K562 (cell line): ENCODE results near the gene PYCR2. TPM values are rescaled to one million over a fixed set of nuclear protein-coding genes. Genes with fewer than 3 reads are reported as not detected.

Experiments
- ARNT ChIP-seq, 2 experiments: fragments of 450-650 bp; IDR thresholded peaks; 2 replicates each; pipeline ENCODE4 v1.6.1; 2016; ENCODE audit warnings: mild to moderate bottlenecking in 1 of 2
- CBFA2T3 ChIP-seq: fragments of 450-650 bp; IDR thresholded peaks from 2 replicates; pipeline ENCODE4 v1.6.1; 2017
- ETV6 ChIP-seq, 3 experiments: fragments of 150-350 bp in 1 of 3; sonication (generic) in 1 of 3; formaldehyde crosslinking in 1 of 3; IDR thresholded peaks; 2 replicates each; pipeline versions ENCODE4 v1.6.1 to v1.8.0; 2014 to 2022; ENCODE audit warnings: borderline replicate concordance in 2 of 3, low read depth in 2 of 3, antibody characterized with exemption in 1 of 3, low read length in 1 of 3, mild to moderate bottlenecking in 1 of 3, missing genetic modification reagents in 1 of 3
- HDAC6 ChIP-seq: IDR thresholded peaks from 2 replicates; pipeline ENCODE4 v1.6.1; 2012; ENCODE audit warnings: low read depth, mild to moderate bottlenecking, control low read depth, inconsistent platforms, low read length, moderate library complexity
- HLTF ChIP-seq: fragments of 450-650 bp; IDR thresholded peaks from 2 replicates; pipeline ENCODE4 v1.6.1; 2016
- MEF2D ChIP-seq: conservative IDR thresholded peaks from 2 replicates; pipeline ENCODE4 v1.6.1; 2016; ENCODE audit warnings: low read depth, missing genetic modification characterization, missing compliant biosample characterization
- MYC ChIP-seq, 2 experiments: fragments of 250-450 bp in 1 of 2; sonication (Bioruptor Pico) in 1 of 2; IDR thresholded peaks; 2 replicates each; pipeline versions ENCODE4 v1.5.1 to v1.6.1; 2012 to 2021; ENCODE audit warnings: low read depth in 2 of 2, borderline replicate concordance in 1 of 2, improper control_type of control experiment in 1 of 2, low read length in 1 of 2, mild to moderate bottlenecking in 1 of 2, moderate library complexity in 1 of 2
- MYNN ChIP-seq, 2 experiments: sonication (generic); formaldehyde crosslinking in 1 of 2; IDR thresholded peaks; 2 replicates each; pipeline versions ENCODE4 v1.5.0 to v1.6.1; 2016 to 2020; ENCODE audit warnings: antibody characterized with exemption in 1 of 2, missing genetic modification reagents in 1 of 2
- NBN ChIP-seq: fragments of 450-650 bp; IDR thresholded peaks from 2 replicates; pipeline ENCODE4 v1.6.1; 2016; ENCODE audit warnings: low read depth, mild to moderate bottlenecking
- NCOR1 ChIP-seq: fragments of 450-650 bp; IDR thresholded peaks from 2 replicates; pipeline ENCODE4 v1.6.1; 2016; ENCODE audit warnings: mild to moderate bottlenecking, moderate library complexity
- NFE2 ChIP-seq: IDR thresholded peaks from 2 replicates; pipeline ENCODE4 v1.6.1; 2014; ENCODE audit warnings: antibody characterized with exemption, low read depth
- NFYB ChIP-seq: IDR thresholded peaks from 2 replicates; pipeline ENCODE4 v1.6.1; 2011; ENCODE audit warnings: mild to moderate bottlenecking, moderate library complexity; ENCODE audit not compliant: insufficient read length; ENCODE audit errors: extremely low read depth
- PHF21A ChIP-seq: fragments of 450-650 bp; IDR thresholded peaks from 2 replicates; pipeline ENCODE4 v1.6.1; 2017; ENCODE audit warnings: low read depth, borderline replicate concordance
- POLR2H ChIP-seq: IDR thresholded peaks from 2 replicates; pipeline ENCODE4 v1.6.1; 2016; ENCODE audit warnings: missing genetic modification characterization, low read depth, mild to moderate bottlenecking, control low read depth, missing compliant biosample characterization, moderate library complexity
- PYGO2 ChIP-seq: fragments of 450-650 bp; IDR thresholded peaks from 2 replicates; pipeline ENCODE4 v1.6.1; 2016; ENCODE audit warnings: mild to moderate bottlenecking, missing genetic modification characterization, moderate library complexity, missing compliant biosample characterization
- RBM17 ChIP-seq: fragments of 200-400 bp; formaldehyde crosslinking; IDR thresholded peaks from 2 replicates; pipeline ENCODE4 v1.6.1; 2017; ENCODE audit warnings: low read depth, mild to moderate bottlenecking, low read length, borderline replicate concordance
- SMARCA4 ChIP-seq: fragments of 450-650 bp; IDR thresholded peaks from 2 replicates; pipeline ENCODE4 v1.6.1; 2016
- SOX6 ChIP-seq: fragments of 450-650 bp; IDR thresholded peaks from 2 replicates; pipeline ENCODE4 v1.6.1; 2014; ENCODE audit warnings: mild to moderate bottlenecking
- TCF3 ChIP-seq: sonication (generic); formaldehyde crosslinking; IDR thresholded peaks from 2 replicates; pipeline ENCODE4 v1.4.0; 2020; ENCODE audit warnings: mild to moderate bottlenecking, missing genetic modification reagents
- ZFP36 ChIP-seq: fragments of 150-350 bp; IDR thresholded peaks from 2 replicates; pipeline ENCODE4 v1.6.1; 2018; ENCODE audit warnings: low read length, low read depth; ENCODE audit not compliant: partially characterized antibody
- ZNF707 ChIP-seq: fragments of 250-450 bp; sonication (Bioruptor Pico); conservative IDR thresholded peaks from 2 replicates; pipeline ENCODE4 v1.8.0; 2022; ENCODE audit warnings: inconsistent platforms, mild to moderate bottlenecking, moderate library complexity
- polyA plus RNA-seq, 8 experiments: library from polyadenylated mRNA; depleted of rRNA in 4 of 8; stranded (reverse) in 5 of 8; unstranded in 3 of 8; fragments of >200 nt; fragmentation: Nextera tagmentation in 2 of 8; fragmentation: Illumina TruSeq in 1 of 8; extraction: Ambion mirVana in 2 of 8; extraction: Trizol in 1 of 8; gene quantifications; 2 replicates each; pipeline versions ENCODE4 v1.2.1 to v1.2.3, GENCODE V29; 2011 to 2014; ENCODE audit warnings: inconsistent platforms in 1 of 8, missing spikeins in 1 of 8
- total RNA-seq, 7 experiments: library from RNA; depleted of rRNA in 6 of 7; stranded (reverse); fragments of >200 nt in 6 of 7; fragmentation: Illumina TruSeq in 2 of 7; extraction: Trizol in 2 of 7; gene quantifications; 2 replicates each; pipeline versions ENCODE4 v1.2.1 to v1.2.3, GENCODE V29; 2011 to 2021; ENCODE audit warnings: low replicate concordance in 1 of 7
- TF ChIP-seq, protein P1 (sequence below), 2 experiments: fragments of 450-650 bp; IDR thresholded peaks; 2 replicates each; pipeline ENCODE4 v1.6.1; 2016
- TF ChIP-seq, protein P2 (sequence below): fragments of 450-650 bp; conservative IDR thresholded peaks from 2 replicates; pipeline ENCODE4 v1.6.1; 2016; ENCODE audit warnings: missing genetic modification characterization, low read depth, mild to moderate bottlenecking, missing compliant biosample characterization, moderate library complexity
- TF ChIP-seq, protein P3 (sequence below): sonication (generic); formaldehyde crosslinking; IDR thresholded peaks from 2 replicates; pipeline ENCODE4 v1.8.1; 2023; ENCODE audit warnings: mild to moderate bottlenecking, missing genetic modification reagents

The PYCR2 gene
- total and polyA plus RNA-seq, 9 of the 15 experiments (the other 6 are each of a cell fraction or from before 2014, with no cell fraction given) = 5.5 to 219 (median 127) TPM

DNA sequence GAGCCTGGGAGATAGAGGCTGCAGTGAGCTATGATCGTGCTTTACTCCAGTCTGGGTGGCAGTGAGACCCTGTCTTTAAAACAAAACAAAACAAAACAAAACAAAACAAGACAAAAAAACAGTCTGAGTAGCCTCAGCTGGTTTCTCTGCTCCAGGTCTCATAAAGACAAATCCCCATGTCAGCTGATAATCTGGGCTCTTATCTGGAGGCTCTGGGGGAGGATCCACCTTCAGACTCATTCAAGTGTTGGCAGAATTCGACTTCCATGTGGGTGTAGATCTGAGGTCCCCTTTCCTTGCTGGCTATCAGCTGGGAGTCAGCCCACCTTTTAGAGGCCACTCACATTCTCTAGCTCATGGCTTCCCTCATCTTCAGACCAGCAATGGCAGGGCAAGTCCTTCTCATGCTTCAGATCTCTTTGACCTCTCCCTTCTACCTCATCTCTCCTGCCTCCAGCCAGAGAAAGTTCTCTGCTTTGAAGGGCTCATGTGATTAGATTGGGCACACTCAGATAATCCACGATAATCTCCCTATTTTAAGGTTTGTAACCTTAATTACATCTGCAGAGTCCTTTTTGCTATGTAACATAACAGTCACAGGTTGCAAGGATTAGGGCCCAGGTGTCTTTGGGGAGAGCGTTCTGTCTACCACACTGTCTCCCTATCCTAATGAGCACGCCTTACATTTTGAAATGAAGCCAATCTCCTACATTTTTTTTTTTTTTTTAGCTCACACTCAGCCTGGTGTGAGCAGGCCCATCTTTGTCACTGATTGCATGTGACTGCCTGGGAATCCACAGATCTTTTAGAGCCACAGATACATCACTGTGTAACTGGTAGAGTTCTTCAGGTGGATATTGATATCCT lies 7.5 kb upstream of the PYCR2 start (continued):
- TF ChIP-seq MYC (IDR thresholded peaks at IDR 0.05; ENCODE audit: low read depth, low read length) (peak; percentile 49; the same call in 1 of the 2 replicates), MYC (CRISPR knock-in tag; IDR thresholded peaks at IDR 0.05; ENCODE audit: borderline replicate concordance, low read depth) (no peak), NBN (0 out of 2 replicates have a peak, but pooled peaks have one; percentile 34), MEF2D (tag) (0 out of 2 replicates have a peak, but pooled peaks have one; percentile 18), ZNF707 (CRISPR knock-in tag) (no peak), NCOR1 (peak; percentile 71), TCF3 (peak; percentile 54; the same call in 1 of the 2 replicates), ZFP36 (peak; percentile 36), NFE2 (peak; percentile 36; the same call in 1 of the 2 replicates), RBM17 (no peak), ARNT (IDR thresholded peaks at IDR 0.05) (0 out of 4 replicates have a peak, but pooled peaks of 1 of the 2 experiments have one; percentile 24), HDAC6 (no peak), SMARCA4 (peak; percentile 80), NFYB (no peak), HLTF (0 out of 2 replicates have a peak, but pooled peaks have one; percentile 28), PYGO2 (tag) (no peak), PHF21A (no peak), CBFA2T3 (peak; percentile 73), SOX6 (peak; percentile 61; the same call in 1 of the 2 replicates), MYNN (IDR thresholded peaks at IDR 0.05) (peak; percentile 65; the same call in 1 of the 2 replicates), MYNN (CRISPR knock-in tag; IDR thresholded peaks at IDR 0.05) (no peak), ETV6 (IDR thresholded peaks at IDR 0.05; ENCODE audit: borderline replicate concordance in 1 of 2, low read depth in 2 of 2, low read length in 1 of 2) (no peak), ETV6 (CRISPR knock-in tag; IDR thresholded peaks at IDR 0.05; ENCODE audit: borderline replicate concordance) (no peak), POLR2H (tag) (no peak)
- TF ChIP-seq, protein P1, sequence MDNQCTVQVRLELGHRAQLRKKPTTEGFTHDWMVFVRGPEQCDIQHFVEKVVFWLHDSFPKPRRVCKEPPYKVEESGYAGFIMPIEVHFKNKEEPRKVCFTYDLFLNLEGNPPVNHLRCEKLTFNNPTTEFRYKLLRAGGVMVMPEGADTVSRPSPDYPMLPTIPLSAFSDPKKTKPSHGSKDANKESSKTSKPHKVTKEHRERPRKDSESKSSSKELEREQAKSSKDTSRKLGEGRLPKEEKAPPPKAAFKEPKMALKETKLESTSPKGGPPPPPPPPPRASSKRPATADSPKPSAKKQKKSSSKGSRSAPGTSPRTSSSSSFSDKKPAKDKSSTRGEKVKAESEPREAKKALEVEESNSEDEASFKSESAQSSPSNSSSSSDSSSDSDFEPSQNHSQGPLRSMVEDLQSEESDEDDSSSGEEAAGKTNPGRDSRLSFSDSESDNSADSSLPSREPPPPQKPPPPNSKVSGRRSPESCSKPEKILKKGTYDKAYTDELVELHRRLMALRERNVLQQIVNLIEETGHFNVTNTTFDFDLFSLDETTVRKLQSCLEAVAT (IDR thresholded peaks at IDR 0.05) = no peak
- TF ChIP-seq, protein P2, sequence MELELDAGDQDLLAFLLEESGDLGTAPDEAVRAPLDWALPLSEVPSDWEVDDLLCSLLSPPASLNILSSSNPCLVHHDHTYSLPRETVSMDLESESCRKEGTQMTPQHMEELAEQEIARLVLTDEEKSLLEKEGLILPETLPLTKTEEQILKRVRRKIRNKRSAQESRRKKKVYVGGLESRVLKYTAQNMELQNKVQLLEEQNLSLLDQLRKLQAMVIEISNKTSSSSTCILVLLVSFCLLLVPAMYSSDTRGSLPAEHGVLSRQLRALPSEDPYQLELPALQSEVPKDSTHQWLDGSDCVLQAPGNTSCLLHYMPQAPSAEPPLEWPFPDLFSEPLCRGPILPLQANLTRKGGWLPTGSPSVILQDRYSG (tag) = 0 out of 2 replicates have a peak, but pooled peaks have one; percentile 47
- TF ChIP-seq, protein P3, sequence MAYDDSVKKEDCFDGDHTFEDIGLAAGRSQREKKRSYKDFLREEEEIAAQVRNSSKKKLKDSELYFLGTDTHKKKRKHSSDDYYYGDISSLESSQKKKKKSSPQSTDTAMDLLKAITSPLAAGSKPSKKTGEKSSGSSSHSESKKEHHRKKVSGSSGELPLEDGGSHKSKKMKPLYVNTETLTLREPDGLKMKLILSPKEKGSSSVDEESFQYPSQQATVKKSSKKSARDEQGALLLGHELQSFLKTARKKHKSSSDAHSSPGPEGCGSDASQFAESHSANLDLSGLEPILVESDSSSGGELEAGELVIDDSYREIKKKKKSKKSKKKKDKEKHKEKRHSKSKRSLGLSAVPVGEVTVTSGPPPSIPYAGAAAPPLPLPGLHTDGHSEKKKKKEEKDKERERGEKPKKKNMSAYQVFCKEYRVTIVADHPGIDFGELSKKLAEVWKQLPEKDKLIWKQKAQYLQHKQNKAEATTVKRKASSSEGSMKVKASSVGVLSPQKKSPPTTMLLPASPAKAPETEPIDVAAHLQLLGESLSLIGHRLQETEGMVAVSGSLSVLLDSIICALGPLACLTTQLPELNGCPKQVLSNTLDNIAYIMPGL = no peak
